GM18858 (cell line): ENCODE measurements around the gene ITGAE.

Source experiments
- ATAC-seq: cut with Tn5 transposase; IDR thresholded peaks from one replicate; pipeline ENCODE4 v1.9.1; 2021; ENCODE audit not compliant: unreplicated experiment

ITGAE gene

DNA sequence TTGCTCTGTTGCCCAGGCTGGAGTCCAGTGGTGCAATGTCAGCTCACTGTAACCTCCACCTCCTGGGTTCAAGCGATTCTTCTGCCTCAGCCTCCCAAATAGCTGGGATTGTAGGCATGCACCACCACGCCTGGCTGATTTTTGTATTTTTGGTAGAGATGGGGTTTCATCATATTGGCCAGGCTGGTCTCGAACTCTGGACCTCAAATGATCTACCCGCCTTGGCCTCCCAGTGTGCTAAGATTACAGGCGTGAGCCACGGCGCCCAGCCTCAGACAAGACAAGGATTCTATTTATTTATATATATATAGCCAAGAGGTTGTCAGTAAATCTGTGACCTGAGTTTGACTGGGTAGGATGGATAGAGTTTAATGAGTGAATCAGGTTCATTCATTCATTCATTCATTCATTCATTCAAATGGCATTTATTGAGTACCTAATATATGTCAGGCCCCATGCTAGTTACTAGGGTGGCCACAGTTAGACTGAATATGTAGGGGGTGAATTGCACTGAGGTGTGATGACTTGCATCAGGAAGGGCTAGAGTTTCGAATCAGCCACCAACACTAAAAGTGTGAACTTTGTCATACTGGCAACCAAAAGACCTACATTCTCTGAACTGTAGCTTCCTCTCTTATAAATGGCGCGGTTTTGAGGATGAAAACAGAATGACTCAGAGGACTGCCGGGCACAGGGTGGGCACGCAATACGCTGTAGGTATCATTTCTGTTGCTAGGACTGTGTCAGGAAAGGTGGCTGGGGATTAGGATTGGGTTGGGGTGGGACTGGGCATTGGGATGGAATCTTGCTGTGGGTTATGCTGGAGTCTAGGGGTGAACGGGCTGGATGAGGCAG, 37.8 kb downstream of the ITGAE start:
- no peak for ATAC-seq

DNA sequence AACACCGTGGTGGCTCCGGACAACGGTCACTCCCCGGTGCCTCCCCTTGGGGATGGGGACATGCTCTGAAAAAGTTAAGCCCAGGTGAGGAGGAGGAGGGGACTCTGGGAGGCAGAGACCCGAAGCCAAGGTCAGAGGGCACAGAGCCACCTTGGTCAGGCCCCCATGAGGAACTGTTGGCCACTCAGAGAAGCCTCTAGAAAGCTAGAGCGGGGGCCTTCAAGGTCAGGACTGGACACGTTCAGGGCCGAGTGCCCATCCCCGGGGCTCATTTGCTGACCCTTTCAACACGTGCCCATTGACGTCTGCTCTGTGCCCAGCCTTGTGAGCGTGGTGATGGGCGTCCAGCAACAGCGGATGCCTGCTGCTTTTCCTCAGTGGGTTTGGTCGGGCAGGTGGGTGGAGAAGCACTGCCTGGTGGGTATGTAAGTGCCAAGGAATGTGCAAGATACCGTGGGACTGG, 39.0 kb downstream of the ITGAE start:
- ATAC-seq, result no peak

DNA sequence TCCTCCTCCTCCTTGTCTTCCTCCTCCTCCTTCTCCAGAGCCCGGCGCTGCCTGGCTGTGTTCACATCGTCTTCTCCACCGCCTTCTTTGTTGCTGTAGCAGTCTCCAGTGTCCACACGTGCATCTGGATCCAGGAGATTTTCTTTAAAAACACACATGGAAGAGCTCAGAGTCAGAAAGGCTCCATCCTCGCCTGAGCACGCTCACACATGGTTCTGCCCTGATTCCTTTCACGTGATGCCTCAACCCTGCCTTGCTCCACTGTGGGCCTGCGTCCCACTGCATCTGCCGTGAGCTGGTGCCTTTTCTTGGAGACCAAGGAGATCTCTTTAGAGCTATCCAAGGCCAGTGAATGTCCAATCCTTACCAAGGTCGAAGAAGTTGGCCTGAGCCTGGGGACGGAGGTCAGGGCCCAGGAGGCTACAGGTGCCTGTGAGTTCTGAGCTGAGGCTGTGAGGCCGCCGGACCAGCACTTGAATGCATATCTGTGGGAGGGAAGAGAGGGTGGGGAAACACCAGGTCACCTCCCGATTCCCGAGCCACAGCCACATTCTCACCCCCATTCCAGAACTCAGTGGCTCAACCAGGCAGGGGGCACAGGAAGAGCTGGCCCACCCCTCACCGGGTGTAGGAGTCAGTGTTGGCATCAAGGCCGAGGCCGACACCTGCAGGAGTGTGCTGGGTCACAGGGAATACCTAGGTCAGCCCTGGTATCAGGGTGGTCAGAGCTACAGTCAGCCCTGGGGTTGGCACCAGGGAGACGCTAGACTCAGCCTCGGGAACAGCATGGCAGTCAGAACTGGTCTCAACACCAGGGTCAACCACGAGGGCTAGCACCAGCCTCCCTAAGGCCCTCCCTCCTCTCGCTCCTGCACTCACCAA, 39.7 kb downstream of the ITGAE start:
- no peak for ATAC-seq

DNA sequence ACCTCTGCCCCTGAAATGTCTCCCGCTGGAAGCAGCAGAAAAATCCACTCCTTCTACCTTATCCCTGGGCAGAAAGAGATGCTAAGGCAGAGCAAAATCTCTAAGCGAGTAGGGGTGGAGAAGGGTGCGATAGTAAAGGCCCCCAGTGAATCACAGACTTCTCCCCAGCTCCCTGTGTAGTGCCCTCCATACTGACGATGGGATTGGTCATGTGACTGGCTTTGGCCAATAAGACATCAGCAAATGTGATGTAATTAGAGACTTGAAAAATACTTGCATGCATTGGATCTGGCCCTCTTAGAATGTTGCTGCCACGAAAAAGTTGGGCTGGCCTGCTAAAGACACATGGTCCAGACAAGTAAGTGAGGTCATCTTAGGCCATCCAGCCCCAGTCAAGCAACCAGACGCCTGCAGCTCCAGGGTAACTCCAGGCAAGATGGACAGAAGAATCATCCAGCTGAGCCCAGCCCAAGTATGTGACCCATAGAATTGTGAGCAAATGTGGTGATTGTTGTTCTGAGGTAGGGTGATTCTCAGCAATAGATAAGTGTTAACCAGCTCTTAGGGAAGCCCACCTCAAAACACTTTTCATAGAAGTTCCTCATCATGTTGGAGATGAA, 41.3 kb downstream of the ITGAE start:
- no peak for ATAC-seq

DNA sequence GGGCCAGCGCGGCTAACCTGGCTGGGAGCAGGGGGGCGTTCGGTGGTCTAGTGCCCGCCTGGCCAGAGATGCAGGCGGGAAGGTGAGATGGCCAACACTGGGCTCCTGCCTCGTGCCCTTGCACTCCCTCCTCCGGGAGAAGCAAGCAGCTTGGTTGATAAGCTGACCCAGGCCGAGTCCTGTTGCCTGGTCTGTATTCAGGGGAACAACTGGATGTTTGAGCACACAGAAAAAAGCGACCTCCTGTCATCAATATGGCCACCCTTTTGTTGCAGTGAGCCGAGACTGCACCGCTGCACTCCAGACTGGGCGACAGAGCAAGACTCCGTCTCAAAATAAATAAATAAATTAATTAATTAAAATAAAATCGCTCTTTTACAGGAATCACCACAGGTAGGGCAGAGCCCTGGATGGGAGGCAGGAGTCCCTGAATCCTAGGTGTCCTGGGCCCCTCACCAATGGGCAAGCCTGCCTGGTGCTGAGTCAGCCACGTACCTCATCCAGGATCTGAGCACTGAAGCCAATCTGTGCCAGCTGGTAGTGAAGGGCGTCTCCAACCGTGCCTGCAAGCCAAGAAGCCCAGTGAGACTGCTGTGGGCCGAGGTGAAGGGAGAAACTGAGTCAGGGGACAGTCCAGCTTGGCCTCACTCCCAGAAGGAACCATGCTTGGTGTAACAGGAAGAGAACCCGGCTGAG, 45.5 kb downstream of the ITGAE start:
- no peak for ATAC-seq

DNA sequence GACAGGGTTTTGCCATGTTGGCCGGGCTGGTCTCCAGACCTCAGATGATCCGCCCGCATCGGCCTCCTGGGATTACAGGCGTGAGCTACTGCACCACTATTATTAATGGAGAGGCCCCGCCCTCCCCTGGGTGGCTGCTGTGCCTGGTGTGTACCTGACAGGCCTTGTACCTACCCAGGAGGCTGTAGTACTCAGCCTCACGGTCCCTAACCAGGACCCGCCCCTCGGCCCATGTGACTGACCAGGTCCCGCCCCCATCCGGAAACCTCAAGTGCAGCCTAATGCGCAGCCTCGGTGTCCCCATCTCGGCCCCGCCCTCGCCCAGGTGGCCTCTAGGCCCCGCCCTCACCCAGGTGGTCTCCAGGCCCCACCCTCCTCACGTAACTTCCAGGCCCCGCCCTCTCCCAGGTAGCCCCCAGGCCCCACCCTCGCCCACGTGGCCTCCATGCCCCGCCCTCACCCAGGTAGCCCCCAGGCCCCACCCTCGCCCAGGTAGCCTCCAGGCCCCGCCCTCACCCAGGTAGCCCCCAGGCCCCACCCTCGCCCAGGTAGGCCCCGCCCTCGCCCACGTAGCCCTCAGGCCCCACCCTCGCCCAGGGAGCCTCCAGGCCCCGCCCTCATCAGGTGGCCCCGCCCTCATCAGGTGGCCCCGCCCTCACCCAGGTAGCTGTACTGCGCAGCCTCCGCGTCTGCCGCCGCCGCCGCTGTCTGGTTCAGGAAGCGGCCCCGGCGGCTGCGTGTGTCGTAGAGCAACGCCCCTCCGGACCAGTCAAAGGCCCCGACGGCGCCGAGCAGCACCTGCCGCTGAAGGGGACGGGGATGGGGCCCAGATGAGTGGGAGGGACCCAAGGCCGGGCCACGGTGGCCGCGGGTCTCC, 46.3 kb downstream of the ITGAE start:
- no peak for ATAC-seq

DNA sequence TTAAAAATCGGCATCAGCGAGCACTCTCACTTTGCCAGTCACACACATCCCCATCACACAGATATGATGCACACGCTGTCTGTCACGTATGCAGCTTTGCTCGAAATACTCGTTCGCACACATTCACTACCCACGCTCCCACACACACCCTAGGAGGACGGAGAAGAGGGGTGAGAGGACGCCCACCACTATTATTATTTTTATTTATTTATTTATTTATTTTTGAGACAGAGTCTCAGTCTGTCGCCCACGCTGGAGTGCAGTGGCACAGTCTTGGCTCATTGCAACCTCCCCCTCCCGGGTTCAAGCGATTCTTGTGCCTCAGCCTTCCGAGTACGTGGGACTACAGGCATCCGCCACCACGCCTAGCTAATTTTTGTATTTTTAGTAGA, 46.9 kb downstream of the ITGAE start:
- ATAC-seq, result no peak

DNA sequence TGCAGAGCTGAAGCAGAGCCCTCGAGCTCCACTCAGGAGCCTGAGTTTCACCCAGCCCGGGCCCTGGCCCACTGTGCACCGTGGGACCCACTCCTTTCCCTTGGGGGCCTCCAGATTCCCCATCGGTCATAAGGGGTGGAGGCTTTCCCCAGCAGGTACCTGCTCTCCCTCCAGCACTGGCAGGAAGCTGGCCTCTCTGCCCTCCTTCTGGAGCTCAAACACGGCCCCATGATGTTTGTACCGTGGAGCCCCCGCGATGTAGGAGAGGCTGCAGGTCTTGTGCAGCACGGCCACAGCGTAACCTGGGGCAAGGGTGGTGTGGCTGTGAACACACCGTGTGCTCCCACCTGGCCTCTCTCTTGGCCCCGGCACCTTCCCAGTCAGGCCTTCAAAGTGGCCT, 47.4 kb downstream of the ITGAE start:
- no peak for ATAC-seq

DNA sequence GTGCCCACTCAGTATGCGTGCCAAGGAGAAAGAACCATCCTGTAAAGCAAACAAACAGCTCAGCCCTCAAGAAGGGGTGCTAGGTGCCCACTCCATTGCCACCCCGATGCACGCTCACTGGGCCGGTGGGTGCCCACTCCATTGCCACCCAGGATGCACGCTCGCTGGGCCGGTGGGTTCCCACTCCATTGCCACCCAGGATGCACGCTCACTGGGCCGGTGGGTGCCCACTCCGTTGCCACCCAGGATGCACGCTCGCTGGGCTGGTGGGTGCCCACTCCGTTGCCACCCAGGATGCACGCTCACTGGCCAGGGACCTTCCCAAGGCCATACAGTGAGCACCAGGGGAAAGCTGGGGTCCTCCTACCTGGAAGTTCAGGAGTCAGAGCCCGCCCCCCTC, 49.2 kb downstream of the ITGAE start:
- no peak for ATAC-seq

DNA sequence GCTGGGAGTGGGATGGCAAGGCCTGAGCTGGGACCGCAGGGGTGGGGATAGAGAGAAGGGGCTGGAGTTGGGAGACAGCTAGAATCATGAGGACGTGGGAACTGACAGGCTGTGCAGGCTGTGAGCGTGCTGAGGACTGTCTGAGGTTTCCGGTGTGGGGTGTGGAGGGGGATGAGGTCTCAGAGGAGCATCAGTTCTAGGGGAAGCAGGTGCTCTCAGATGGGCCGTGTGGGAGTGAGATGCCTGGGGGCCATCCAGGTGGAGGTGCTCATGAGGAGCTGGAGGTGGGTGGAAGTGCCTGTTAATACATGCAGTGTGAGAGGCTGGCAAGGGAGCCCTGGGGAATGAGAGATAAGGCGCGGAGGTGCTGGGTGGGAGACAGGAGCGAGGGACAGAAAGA, 50.1 kb downstream of the ITGAE start:
- ATAC-seq, result no peak

DNA sequence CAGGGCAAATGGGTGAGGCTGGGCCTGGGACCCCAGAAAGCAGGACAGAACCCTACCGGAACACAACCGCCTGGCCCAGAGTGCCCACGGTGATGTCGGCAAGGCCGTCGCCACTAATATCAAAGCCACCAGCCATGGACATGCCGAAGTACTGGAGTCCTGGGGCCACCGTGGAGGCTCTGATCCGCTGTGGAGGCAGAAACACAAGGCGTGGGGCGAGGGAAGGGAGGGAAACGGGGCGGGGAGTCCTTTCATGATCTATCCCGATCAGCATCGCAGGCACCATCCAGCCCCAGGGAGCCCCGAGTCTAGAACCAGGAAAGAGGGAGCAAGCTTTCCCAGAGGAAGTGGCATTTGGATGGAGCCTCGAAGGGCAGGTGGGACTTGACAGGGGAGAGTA, 50.7 kb downstream of the ITGAE start:
- ATAC-seq, result no peak

DNA sequence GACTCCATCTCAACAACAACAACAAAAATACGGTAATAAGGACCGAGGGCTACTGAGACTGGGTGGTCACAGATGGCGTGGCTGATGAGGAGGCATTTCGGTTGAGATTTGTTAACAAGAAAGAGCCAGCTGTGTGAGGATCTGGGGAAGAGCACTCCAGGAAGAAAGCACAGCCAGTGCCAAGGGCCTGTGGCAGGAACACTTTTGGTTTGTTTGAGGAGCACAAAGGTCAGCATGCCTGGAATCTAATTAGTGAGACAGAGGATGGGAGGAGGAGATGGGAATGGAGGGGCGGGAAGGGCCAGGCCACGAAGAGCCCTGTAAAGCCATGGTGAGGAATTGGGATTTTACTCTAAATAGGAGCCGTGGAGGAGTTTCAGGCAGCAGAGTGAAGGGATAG, 52.4 kb downstream of the ITGAE start:
- no peak for ATAC-seq

DNA sequence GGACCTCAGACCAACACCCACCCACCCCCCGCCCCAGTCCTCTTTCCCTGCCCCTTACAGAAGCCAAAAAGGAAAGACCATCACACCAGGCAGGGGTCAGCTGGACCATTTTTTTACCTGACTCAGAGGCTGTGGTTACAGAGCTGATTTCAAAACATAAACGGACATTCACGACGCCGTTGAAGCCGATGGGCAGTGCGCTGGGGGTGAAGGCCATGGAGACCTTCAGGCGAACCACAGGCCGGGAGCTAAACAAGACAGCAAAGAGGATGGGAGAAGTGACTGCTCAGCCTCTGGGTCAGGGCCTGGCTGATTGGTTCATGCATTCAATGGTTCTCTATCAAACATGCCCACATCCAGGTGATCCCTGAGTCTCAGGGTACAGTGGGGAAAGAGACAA, 53.2 kb downstream of the ITGAE start:
- no peak for ATAC-seq

DNA sequence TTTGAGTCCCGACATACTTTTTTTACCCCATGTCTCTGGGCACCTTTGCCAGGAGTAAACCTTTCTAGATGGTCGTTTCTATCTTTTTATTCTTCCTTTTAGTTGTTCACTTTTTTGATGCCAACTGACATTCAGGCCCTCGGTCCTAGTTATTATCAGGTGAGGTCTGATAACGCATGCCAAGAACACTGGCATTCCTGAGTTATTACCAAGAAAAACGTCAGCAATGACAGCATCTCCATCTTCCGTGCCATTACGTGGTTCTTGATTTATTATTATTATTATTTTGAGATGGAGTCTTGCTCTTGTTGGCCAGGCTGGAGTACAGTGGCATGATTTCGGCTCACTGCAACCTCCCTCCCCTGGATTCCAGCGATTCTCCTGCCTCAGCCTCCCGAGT, 55.9 kb downstream of the ITGAE start:
- ATAC-seq, result no peak

DNA sequence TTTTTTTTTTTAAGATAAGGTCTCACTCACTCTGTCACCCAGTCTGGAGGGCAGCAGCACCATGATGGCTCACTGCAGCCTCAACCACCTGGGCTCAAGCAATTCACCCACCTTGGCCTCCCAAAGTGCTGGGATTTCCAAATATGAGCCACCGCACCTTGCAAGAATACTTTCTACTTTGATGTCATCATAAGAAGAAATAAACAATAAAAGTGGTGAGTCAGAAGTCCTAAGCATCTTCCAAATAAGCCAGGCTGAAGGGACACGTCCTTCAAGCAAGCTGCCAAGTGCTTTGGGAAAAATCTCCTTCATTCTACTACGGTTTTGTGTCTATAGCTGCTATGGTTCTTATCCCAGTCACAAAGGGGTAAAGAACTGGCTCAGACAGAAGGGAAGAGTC, 57.0 kb downstream of the ITGAE start:
- no peak for ATAC-seq

DNA sequence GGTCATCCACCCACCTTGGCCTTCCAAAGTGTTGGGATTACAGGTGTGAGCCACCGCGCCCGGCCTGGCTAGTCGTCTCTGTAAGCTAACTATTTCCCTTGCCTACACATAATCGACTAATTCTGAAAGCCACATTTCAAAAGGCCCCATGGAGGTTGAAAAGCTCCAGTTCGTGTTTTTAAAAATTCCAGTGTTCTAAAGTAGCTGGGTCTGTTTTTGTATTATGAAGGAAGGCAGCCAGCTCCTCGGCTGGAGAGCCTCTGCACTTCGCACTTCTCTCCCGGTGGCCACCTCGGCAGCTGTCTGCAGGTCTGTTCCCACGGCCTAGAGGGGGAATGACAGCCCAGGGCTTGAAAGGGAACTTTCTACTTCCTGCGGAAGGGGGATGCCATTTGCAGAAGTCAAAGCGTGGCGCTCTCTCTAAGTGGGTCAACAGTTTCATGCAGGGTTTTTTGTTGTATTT, 60.3 kb downstream of the ITGAE start:
- no peak for ATAC-seq

DNA sequence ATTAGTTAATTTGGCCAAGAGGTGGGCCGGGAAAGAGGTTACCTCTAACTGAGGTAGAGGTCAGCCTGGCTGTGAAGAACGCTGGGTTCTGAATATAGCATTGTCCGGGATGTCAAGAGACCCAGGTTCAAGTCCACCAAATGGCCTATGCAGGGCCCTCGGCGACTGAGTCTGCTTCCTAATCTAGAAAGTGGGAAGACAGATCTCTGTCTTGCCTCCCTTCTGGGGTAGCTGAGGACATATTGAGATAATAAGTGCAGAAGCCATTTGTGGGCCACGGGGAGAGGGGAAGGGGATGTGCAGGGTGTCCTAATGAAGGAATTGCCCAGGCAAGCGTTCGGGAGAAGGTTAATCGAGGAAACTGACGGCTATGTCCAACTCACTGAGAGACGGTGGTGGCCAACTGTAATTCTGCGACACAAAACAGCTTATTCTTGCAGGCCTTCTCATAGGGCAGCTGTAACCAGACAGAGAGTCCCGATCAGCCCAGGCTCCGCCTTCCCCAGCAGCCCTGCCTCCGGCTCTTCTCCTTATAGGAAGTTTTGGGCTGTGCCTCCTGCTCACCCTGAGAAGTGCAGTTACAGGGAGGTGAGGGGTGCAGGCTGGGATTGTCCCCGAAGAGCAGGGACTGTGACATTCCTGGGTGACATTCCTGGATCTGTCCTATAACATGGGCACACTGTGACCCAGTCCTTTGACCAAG, 61.4 kb downstream of the ITGAE start:
- no peak for ATAC-seq

DNA sequence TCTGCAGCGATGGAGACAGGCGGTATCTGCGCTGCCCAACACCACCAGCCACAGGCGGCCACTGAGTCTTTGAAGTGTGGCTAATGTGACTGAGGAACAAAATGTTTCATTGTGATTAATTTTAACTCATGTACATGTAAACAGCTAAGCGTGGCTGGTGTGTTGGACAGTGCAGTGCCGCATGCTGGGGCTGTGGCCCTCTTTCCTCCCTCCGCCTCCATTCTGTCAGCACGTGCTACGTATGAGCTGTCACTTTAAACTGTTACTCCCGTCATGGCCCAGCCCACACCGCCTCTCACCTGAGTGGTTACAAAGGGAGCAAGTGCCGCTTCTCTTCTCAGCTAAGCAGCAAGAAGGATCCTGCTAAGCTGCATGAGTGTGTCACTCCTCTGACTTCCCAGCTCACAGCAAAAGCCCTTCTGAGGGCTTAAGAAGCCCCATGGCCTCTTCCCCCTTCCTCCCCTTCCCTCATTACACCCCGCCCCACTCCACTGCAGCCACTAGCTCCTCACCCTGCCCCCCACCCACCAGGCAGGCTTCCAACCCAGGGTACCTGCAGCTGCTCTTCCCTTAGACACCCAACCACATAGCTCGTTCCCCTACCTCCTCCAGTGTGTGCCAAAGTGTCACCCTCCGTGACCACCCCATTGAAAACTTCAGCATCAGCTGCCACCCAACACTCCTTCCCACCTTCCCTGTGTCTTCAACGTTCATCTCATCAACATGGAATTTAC, 62.3 kb downstream of the ITGAE start:
- no peak for ATAC-seq

DNA sequence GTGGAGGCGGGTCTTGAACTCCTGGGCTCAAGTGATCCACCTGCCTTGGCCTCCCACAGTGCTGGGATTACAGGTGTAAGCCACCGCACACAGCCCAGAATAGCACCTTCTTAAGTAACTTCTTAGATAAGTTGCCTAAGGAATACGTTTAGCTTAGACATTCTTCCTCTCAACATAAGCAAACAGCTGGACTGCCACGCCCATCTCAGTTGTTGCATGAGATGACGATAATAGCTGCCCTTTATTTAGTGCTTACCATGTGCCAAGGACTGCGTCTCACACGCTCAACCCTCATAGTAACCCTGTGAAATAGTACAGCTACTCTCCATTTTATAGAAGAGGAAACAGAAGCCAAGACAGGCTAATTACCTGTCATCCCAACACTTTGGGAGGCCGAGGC, 65.5 kb downstream of the ITGAE start:
- no peak for ATAC-seq
